PFSK-1 (cell line): ENCODE measurements around the gene GRID2IP.

Experiments
- FOXP2 ChIP-seq: optimal IDR thresholded peaks from 2 replicates; pipeline ENCODE3; 2011; ENCODE audit warnings: borderline replicate concordance, control low read depth, inconsistent platforms; ENCODE audit not compliant: insufficient read depth; ENCODE audit errors: extremely low read length, extremely low read depth
- POLR2AphosphoS5 ChIP-seq: IDR thresholded peaks from 2 replicates; pipeline ENCODE4 v1.6.1; 2012; ENCODE audit warnings: low read depth, mild to moderate bottlenecking, control low read depth, low read length, moderate library complexity
- SIN3A ChIP-seq: IDR thresholded peaks from 2 replicates; pipeline ENCODE4 v1.6.1; 2012; ENCODE audit warnings: mild to moderate bottlenecking, low read length, moderate library complexity, borderline replicate concordance; ENCODE audit not compliant: insufficient read depth
- TAF1 ChIP-seq: IDR thresholded peaks from 2 replicates; pipeline ENCODE4 v1.6.1; 2012; ENCODE audit warnings: low read length, control low read depth, borderline replicate concordance; ENCODE audit not compliant: insufficient read depth
- TF ChIP-seq, protein P1 (sequence below), 2 experiments: IDR thresholded peaks; 2 replicates each; pipeline versions ENCODE4 v1.6.1 to v1.8.0; 2011 to 2012; ENCODE audit warnings: low read depth in 2 of 2, low read length in 2 of 2, control low read depth in 1 of 2, inconsistent platforms in 1 of 2, mild to moderate bottlenecking in 1 of 2, moderate library complexity in 1 of 2; ENCODE audit not compliant: insufficient read depth in 1 of 2

Gene GRID2IP

DNA sequence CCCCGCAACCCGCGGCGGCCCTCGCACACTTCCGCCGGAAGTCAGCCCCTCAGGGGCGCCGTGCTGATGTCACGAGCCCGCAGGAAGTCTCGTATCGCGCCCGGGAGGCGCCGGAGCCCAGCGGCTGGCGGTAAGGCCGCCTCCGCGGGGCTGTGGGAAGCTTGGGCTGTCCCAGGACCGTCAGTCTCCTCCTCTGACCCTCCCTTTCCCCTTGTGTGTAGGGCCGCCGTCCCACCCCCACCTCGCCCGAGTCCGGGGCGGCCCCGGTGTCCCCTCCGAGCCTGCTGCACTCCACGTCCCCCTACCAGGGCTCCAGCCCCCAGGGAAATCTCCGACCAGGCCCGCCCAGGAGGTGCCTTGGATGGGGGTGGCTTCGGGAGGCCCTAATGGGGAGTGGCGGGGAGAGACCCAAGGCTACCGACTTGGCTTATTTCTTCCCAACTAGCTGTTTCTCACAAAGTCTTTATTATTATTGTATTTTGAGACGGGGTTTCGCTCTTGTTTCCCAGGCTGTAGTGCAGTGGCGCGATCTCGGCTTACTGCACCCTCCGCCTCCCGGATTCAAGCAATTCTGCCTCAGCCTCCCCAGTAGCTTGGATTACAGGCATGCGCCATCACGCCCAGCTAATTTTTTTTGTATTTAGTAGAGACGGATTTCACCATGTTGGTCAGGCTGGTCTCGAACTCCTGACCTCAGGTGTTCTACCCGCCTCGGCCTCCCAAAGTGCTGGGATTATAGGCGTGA is 26.3 kb upstream of the GRID2IP start, which contains the start of gene ZDHHC4:
Gene ZDHHC4 (plus strand): TSS at position 86 of the 745 bp plus-strand sequence. CDS start 3,108 bp downstream, outside the sequence.
- TF ChIP-seq, protein P1, sequence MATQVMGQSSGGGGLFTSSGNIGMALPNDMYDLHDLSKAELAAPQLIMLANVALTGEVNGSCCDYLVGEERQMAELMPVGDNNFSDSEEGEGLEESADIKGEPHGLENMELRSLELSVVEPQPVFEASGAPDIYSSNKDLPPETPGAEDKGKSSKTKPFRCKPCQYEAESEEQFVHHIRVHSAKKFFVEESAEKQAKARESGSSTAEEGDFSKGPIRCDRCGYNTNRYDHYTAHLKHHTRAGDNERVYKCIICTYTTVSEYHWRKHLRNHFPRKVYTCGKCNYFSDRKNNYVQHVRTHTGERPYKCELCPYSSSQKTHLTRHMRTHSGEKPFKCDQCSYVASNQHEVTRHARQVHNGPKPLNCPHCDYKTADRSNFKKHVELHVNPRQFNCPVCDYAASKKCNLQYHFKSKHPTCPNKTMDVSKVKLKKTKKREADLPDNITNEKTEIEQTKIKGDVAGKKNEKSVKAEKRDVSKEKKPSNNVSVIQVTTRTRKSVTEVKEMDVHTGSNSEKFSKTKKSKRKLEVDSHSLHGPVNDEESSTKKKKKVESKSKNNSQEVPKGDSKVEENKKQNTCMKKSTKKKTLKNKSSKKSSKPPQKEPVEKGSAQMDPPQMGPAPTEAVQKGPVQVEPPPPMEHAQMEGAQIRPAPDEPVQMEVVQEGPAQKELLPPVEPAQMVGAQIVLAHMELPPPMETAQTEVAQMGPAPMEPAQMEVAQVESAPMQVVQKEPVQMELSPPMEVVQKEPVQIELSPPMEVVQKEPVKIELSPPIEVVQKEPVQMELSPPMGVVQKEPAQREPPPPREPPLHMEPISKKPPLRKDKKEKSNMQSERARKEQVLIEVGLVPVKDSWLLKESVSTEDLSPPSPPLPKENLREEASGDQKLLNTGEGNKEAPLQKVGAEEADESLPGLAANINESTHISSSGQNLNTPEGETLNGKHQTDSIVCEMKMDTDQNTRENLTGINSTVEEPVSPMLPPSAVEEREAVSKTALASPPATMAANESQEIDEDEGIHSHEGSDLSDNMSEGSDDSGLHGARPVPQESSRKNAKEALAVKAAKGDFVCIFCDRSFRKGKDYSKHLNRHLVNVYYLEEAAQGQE (IDR thresholded peaks at IDR 0.05; ENCODE audit: insufficient read depth in 1 of 2, low read depth in 2 of 2, low read length in 2 of 2), result no peak
- TF ChIP-seq TAF1 (no peak), SIN3A (no peak)

- TF ChIP-seq FOXP2, result no peak
- no peak for TF ChIP-seq POLR2AphosphoS5
- TF ChIP-seq, protein P1 (IDR thresholded peaks at IDR 0.05; ENCODE audit: insufficient read depth in 1 of 2, low read depth in 2 of 2, low read length in 2 of 2), result no peak
- no peak for TF ChIP-seq SIN3A
These were observed 25.0 kb upstream of the GRID2IP start for GRCh38 chr7:6576024-6576866.

GRCh38 chr7:6575281-6576023 is 24.2 kb upstream of the GRID2IP start:
- TF ChIP-seq TAF1 (no peak), FOXP2 (no peak), SIN3A (no peak), POLR2AphosphoS5 (no peak)
- TF ChIP-seq, protein P1 (IDR thresholded peaks at IDR 0.05; ENCODE audit: insufficient read depth in 1 of 2, low read depth in 2 of 2, low read length in 2 of 2), result no peak

GRCh38 chr7:6571160-6571779 is 20.0 kb upstream of the GRID2IP start:
- TF ChIP-seq FOXP2 (no peak), SIN3A (no peak), POLR2AphosphoS5 (no peak), TAF1 (no peak)
- TF ChIP-seq, protein P1 (IDR thresholded peaks at IDR 0.05; ENCODE audit: insufficient read depth in 1 of 2, low read depth in 2 of 2, low read length in 2 of 2), result no peak
